Testis (tissue), 2 donors: ENCODE measurements around the gene PHLDA2.

Experiments
- CTCF ChIP-seq, 3 experiments: fragments of 450-650 bp in 2 of 3; fragments of 200-600 bp in 1 of 3; sonication (generic) in 1 of 3; IDR thresholded peaks; one replicate each; pipeline ENCODE4 v1.5.1; 2016 to 2019; ENCODE audit warnings: antibody characterized with exemption in 3 of 3, mild to moderate bottlenecking in 2 of 3, moderate library complexity in 1 of 3
- POLR2A ChIP-seq: fragments of 450-650 bp; IDR thresholded peaks from one replicate; pipeline ENCODE4 v1.6.1; 2017; ENCODE audit warnings: antibody characterized with exemption, mild to moderate bottlenecking, moderate library complexity

GRCh38 chr11:2910401-2910955 is 18.7 kb downstream of the PHLDA2 start:
- TF ChIP-seq CTCF (IDR thresholded peaks at IDR 0.05) = no peak
- no peak for TF ChIP-seq POLR2A
